ENCODE measurements around the gene PAIP2.

The PAIP2 gene

DNA sequence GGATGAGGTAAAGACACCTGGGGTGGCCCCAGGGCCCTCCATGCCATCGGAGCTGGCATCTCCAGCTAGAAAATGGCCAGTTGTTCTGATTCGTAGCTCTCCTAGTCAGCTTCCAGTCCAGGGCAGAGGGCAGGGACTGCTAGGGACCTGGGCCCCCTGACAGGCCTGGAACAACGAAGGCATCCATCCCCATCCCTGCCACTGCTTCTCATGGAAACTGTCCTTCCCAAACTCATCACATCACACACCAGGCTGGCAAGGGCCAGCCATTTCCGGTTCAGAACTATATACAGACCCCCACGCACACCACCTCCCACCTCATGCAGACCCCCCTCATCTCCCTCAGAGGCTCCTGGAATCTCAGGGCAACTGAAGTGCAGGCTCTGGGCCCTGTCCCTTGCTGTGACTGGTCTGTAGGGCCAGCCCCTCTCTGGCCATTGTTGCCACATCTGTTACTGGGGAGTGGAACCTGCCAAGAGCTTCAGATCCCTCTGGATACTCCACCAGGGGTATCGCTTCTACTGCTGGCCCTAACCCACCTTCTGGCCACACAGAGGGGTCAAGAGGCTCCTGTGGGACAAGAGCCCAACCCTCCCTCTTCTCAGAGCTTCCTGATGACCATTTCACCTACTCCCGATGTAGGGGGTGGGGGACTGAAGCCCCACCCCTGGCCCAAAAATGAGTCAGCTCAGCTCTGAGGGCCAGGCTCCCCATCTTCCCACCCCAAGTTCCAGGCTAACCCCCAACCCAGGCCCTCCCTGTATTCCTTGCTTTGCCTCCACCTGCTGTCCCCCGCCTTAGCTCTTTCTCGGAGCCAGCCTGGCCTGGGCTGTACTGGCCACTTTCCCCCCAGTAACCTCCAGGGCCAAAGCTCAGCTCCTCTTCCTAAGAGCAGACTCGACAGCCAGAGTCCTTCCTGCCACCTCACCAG, 49.2 kb downstream of the PAIP2 start:
- Histone ChIP-seq H3K27me3 (ENCODE audit: control insufficient read depth in 5 of 5, insufficient read depth in 4 of 5, low read length in 5 of 5) (peaks cover 14 to 30% (median 23%) of the 10 kb centered on the region in 5 donors), H3K4me3 (ENCODE audit: low read depth in 1 of 5, low read length in 5 of 5) (peak overlapping the region in 1 of 5 donors; percentile 67), H3K4me1 (ENCODE audit: control insufficient read depth in 5 of 5, insufficient read depth in 5 of 5, low read length in 5 of 5) (peaks cover 0 to 68% (median 44%) of the 10 kb centered on the region in 5 donors), H3K9ac (ENCODE audit: low read length in 5 of 5) (peak overlapping the region in 1 of 5 donors; percentile 12), H3K9me3 (ENCODE audit: control insufficient read depth in 5 of 5, low read length in 5 of 5) (no peaks in the 10 kb centered on the region), H3K27ac (ENCODE audit: low read depth, low read length) (no peak overlapping the region), H3K36me3 (ENCODE audit: control insufficient read depth in 5 of 5, insufficient read depth in 5 of 5, low read length in 5 of 5) (no peaks in the 10 kb centered on the region)

DNA sequence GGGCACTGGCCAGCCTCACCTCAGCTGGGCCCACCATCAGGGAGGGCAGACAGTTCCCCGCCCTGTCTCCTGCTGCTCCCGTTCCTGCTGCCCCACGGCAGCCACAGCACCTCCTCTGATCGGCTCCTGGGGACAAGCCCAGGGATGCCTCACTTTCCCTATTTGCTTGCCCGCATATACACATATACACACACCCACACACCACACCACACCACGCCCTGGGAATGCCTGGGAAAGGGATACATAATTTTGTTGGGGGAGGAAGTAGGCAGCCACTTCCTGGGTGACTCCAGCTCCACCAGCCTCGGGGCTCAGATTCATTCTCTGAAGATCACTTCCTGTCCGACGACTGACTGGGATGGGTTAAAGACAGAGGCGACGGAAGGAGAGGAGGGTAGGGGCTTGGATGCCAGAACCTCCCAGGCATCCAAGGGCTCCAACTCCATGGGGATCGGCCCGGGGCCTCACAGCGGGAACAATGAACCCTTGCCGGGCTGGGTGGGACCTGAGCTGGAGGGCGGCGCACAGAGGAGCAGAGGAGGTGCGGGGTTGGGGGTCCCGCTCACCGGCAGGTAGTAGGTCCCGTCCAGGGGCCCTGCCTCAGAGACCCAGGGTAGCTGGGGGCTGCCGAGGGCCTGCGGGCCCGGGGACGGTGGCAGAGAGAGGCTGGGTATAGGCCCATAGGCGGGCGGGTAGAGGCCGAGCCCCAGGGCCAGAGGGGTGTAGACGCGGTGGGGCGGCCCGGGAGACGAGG, 50.1 kb downstream of the PAIP2 start:
- peak overlapping the region in 1 of 5 donors; percentile 67 for H3K4me3 ChIP-seq (ENCODE audit: low read depth in 1 of 5, low read length in 5 of 5)
- H3K4me1 ChIP-seq (ENCODE audit: control insufficient read depth in 5 of 5, insufficient read depth in 5 of 5, low read length in 5 of 5): peaks cover 0 to 71% (median 44%) of the 10 kb centered on the region in 5 donors
- no peak overlapping the region for H3K27ac ChIP-seq (ENCODE audit: low read depth, low read length)
- no peaks in the 10 kb centered on the region for H3K9me3 ChIP-seq (ENCODE audit: control insufficient read depth in 5 of 5, low read length in 5 of 5)
- H3K9ac ChIP-seq (ENCODE audit: low read length in 5 of 5): peak overlapping the region in 3 of 5 donors; percentile 12 to 25 (median 14)
- H3K27me3 ChIP-seq (ENCODE audit: control insufficient read depth in 5 of 5, insufficient read depth in 4 of 5, low read length in 5 of 5): peaks cover 14 to 31% (median 23%) of the 10 kb centered on the region in 5 donors
- no peaks in the 10 kb centered on the region for H3K36me3 ChIP-seq (ENCODE audit: control insufficient read depth in 5 of 5, insufficient read depth in 5 of 5, low read length in 5 of 5)

GRCh38 chr5:139392324-139392677, 50.6 kb downstream of the PAIP2 start:
- H3K9me3 ChIP-seq (ENCODE audit: control insufficient read depth in 5 of 5, low read length in 5 of 5): no peaks in the 10 kb centered on the region
- H3K27ac ChIP-seq (ENCODE audit: low read depth, low read length): no peak overlapping the region
- no peaks in the 10 kb centered on the region for H3K36me3 ChIP-seq (ENCODE audit: control insufficient read depth in 5 of 5, insufficient read depth in 5 of 5, low read length in 5 of 5)
- H3K4me3 ChIP-seq (ENCODE audit: low read depth in 1 of 5, low read length in 5 of 5): peak overlapping the region in 2 of 5 donors; percentile 64 to 67
- peaks cover 0 to 71% (median 44%) of the 10 kb centered on the region in 5 donors for H3K4me1 ChIP-seq (ENCODE audit: control insufficient read depth in 5 of 5, insufficient read depth in 5 of 5, low read length in 5 of 5)
- H3K27me3 ChIP-seq (ENCODE audit: control insufficient read depth in 5 of 5, insufficient read depth in 4 of 5, low read length in 5 of 5): peaks cover 14 to 31% (median 23%) of the 10 kb centered on the region in 5 donors
- H3K9ac ChIP-seq (ENCODE audit: low read length in 5 of 5): peak overlapping the region in 1 of 5 donors; percentile 14

GRCh38 chr5:139392678-139393496, 51.2 kb downstream of the PAIP2 start:
- no peaks in the 10 kb centered on the region for H3K9me3 ChIP-seq (ENCODE audit: control insufficient read depth in 5 of 5, low read length in 5 of 5)

DNA sequence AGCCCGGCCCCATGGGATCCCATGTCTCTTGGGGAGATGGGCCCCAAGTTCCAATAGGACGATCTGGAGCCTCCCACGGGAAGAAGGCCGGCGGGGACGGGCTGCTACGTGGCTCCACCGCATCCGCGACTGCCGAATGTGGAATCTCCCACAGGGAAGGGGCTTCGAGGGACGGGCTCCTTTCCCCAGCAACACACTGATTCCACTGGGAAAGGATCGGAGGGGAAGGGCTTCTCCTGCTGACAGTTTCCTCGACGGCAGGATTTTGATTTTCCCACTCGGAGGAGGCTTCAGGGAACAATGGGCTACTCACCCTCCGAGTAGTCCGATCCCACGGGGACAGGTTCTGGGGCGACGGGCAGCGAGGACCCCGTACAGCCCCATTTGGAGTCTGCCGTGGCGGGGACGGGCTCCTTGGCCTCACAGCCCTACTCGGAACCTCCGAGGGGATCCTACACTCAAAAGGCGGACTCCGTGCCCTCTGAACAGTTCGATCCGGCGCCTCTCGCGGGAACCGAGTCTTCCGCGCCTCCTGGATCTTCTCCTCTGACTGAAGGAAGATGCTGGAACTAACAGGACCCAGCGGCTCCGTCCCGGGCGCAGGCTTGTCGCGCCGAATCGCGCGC, 52.0 kb downstream of the PAIP2 start:
- H3K27me3 ChIP-seq (ENCODE audit: control insufficient read depth in 5 of 5, insufficient read depth in 4 of 5, low read length in 5 of 5): peaks cover 14 to 31% (median 23%) of the 10 kb centered on the region in 5 donors
- H3K9me3 ChIP-seq (ENCODE audit: control insufficient read depth in 5 of 5, low read length in 5 of 5): no peaks in the 10 kb centered on the region
- peak overlapping the region in 2 of 5 donors; percentile 25 to 53 for H3K9ac ChIP-seq (ENCODE audit: low read length in 5 of 5)
- peak overlapping the region; percentile 35 to 67 (median 59) for H3K4me3 ChIP-seq (ENCODE audit: low read depth in 1 of 5, low read length in 5 of 5)
- H3K27ac ChIP-seq (ENCODE audit: low read depth, low read length): no peak overlapping the region
- H3K4me1 ChIP-seq (ENCODE audit: control insufficient read depth in 5 of 5, insufficient read depth in 5 of 5, low read length in 5 of 5): peaks cover 0 to 61% (median 42%) of the 10 kb centered on the region in 5 donors
- no peaks in the 10 kb centered on the region for H3K36me3 ChIP-seq (ENCODE audit: control insufficient read depth in 5 of 5, insufficient read depth in 5 of 5, low read length in 5 of 5)

More at GRCh38 chr5:139392678-139393496, 51.2 kb downstream of the PAIP2 start:
- no peak overlapping the region for H3K27ac ChIP-seq (ENCODE audit: low read depth, low read length)
- H3K4me1 ChIP-seq (ENCODE audit: control insufficient read depth in 5 of 5, insufficient read depth in 5 of 5, low read length in 5 of 5): peaks cover 0 to 68% (median 44%) of the 10 kb centered on the region in 5 donors
- H3K27me3 ChIP-seq (ENCODE audit: control insufficient read depth in 5 of 5, insufficient read depth in 4 of 5, low read length in 5 of 5): peaks cover 14 to 31% (median 23%) of the 10 kb centered on the region in 5 donors
- no peaks in the 10 kb centered on the region for H3K36me3 ChIP-seq (ENCODE audit: control insufficient read depth in 5 of 5, insufficient read depth in 5 of 5, low read length in 5 of 5)
- peak overlapping the region in 2 of 5 donors; percentile 10 to 53 for H3K9ac ChIP-seq (ENCODE audit: low read length in 5 of 5)
- H3K4me3 ChIP-seq (ENCODE audit: low read depth in 1 of 5, low read length in 5 of 5): peak overlapping the region; percentile 32 to 67 (median 57)

DNA sequence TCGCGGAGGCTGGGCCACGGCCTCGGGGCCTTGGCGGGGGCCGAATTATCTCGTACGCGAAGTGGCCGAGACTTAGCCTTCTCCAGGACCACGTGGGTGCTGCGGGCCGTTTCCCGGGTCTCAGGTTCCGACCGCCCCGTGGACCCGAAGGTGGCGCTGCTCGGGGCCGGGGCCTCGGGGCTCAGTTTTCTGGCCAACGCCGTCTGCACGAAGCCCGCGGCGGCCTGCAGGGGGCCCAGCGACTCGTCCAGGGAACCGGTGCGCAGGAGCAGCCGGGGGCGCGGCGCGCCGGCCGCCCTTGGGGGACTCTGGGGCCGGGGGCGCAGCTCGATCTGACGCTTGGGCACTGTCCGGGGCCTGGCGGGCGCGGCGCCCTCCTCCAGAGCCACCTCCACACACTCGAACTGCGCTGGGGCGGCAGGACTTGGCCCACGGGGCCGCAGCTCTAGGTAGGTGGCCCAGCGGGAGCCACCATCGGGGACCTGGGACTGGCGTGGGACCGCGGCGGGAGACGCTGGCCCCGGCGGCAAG, 52.5 kb downstream of the PAIP2 start:
- no peak overlapping the region for H3K27ac ChIP-seq (ENCODE audit: low read depth, low read length)
- peak overlapping the region in 4 of 5 donors; percentile 57 to 67 (median 62) for H3K4me3 ChIP-seq (ENCODE audit: low read depth in 1 of 5, low read length in 5 of 5)
- no peaks in the 10 kb centered on the region for H3K9me3 ChIP-seq (ENCODE audit: control insufficient read depth in 5 of 5, low read length in 5 of 5)
- H3K36me3 ChIP-seq (ENCODE audit: control insufficient read depth in 5 of 5, insufficient read depth in 5 of 5, low read length in 5 of 5): no peaks in the 10 kb centered on the region
- peaks cover 14 to 31% (median 23%) of the 10 kb centered on the region in 5 donors for H3K27me3 ChIP-seq (ENCODE audit: control insufficient read depth in 5 of 5, insufficient read depth in 4 of 5, low read length in 5 of 5)
- H3K4me1 ChIP-seq (ENCODE audit: control insufficient read depth in 5 of 5, insufficient read depth in 5 of 5, low read length in 5 of 5): peaks cover 0 to 60% (median 41%) of the 10 kb centered on the region in 5 donors
- peak overlapping the region in 2 of 5 donors; percentile 25 to 51 for H3K9ac ChIP-seq (ENCODE audit: low read length in 5 of 5)

DNA sequence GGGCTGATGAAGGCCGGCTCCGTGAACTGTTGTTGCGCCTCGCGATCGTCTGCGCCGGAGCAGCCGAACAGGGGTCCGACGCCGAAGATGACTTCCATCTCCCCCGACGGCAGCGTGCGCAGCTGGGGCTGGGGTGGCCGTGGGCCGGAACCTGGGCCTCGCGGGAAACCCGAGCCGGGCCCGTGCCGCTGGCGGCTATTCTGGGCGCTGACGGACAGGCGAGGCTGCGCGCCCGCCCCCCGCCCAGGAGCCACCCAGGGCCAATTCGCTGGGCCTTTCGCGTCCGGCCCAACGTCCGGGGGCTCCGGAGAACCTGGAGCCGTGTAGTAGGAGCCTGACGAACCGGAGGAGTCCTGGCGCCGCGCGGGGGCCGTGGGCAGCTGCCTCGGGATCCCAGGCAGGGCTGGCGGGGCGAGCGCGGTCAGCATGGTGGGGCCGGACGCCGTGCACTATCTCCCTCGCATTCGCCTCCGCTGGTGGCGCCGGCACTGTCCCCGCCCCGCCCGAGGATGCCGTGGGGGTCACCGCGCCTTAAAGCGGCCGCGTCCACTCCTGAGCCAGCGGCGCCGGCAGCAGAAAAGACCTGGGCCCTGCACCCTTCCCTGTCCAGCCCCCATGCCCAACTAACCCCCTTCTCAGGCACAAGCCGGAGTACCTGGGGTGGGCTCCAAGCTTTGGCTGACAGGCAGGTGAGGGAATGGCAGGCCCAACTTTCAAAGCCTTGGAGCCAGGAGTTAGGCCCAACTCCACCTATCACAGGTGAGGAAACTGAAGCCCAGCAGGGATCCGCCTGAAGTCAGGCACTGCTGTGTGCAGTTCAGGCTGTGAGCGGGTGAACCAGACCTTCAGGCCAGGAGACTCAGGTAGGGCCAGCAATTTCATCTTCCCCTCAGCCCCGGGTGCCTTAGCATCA, 53.3 kb downstream of the PAIP2 start, which contains the start of gene PROB1:
PROB1 (minus strand) TSS at position 451 of the 913 bp plus-strand sequence; CDS start at position 428, 23 bp downstream.
- peaks cover 0 to 60% (median 41%) of the 10 kb centered on the region in 5 donors for H3K4me1 ChIP-seq (ENCODE audit: control insufficient read depth in 5 of 5, insufficient read depth in 5 of 5, low read length in 5 of 5)
- H3K27me3 ChIP-seq (ENCODE audit: control insufficient read depth in 5 of 5, insufficient read depth in 4 of 5, low read length in 5 of 5): peaks cover 14 to 31% (median 23%) of the 10 kb centered on the region in 5 donors
- H3K27ac ChIP-seq (ENCODE audit: low read depth, low read length): no peak within 1 kb of the TSS
- H3K36me3 ChIP-seq (ENCODE audit: control insufficient read depth in 5 of 5, insufficient read depth in 5 of 5, low read length in 5 of 5): peaks cover 0 to 4% (median 0%) of the 10 kb centered on the region in 5 donors
- H3K9ac ChIP-seq (ENCODE audit: low read length in 5 of 5): peak within 1 kb of the TSS in 3 of 5 donors; percentile 41 to 65 (median 51)
- peak within 1 kb of the TSS in 4 of 5 donors; percentile 57 to 67 (median 62) for H3K4me3 ChIP-seq (ENCODE audit: low read depth in 1 of 5, low read length in 5 of 5)
- no peaks in the 10 kb centered on the region for H3K9me3 ChIP-seq (ENCODE audit: control insufficient read depth in 5 of 5, low read length in 5 of 5)

All from subcutaneous abdominal adipose tissue (tissue), 5 donors.